Measurements from ENCODE around the gene RNF26. TPM values are rescaled to one million over a fixed set of nuclear protein-coding genes. Genes with fewer than 3 reads are reported as not detected.
A peak's percentile ranks its signal among the peaks of the same experiment; 100 is the strongest.

Gene RNF26
- total RNA-seq, 2 experiments from 2014 or later: 30.2 to 31.9 TPM

DNA sequence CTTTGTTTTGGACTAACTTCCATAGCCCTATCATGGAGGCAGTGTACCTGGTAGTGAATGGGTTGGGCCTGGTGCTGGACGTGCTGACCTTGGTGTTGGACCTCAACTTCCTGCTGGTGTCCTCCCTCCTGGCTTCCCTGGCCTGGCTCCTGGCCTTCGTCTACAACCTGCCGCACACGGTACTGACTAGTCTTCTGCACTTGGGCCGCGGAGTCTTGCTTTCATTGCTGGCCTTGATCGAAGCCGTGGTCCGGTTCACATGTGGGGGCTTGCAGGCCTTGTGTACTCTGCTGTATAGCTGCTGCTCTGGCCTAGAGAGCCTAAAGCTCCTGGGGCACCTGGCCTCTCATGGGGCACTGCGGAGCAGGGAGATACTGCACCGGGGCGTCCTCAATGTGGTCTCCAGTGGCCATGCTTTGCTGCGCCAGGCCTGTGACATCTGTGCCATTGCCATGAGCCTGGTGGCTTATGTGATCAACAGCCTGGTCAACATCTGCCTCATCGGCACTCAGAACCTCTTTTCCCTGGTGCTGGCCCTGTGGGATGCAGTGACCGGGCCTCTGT, 846 bp downstream of the RNF26 start:
- H3K27ac Mint-ChIP-seq: peak overlapping the region; percentile 99
- TF ChIP-seq CTCF (IDR thresholded peaks at IDR 0.05): no peak
- H3K4me3 Mint-ChIP-seq: peak overlapping the region; percentile 98
- CTCF ChIA-PET: interaction anchor here (0.7 to 10.9 kb wide), 4 partner anchors 12 to 166 kb away, joined by 3 to 201 read pairs (median 10); no protein-coding TSS in a partner anchor
- intact Hi-C loops (cut with micrococcal nuclease): no loop called here
- ATAC-seq (no peak), DNase-seq (no peak)
- peaks cover 10% of the 10 kb centered on the region for H3K27me3 Mint-ChIP-seq
- H3K9me3 Mint-ChIP-seq: no peaks in the 10 kb centered on the region
- peaks cover 46% of the 10 kb centered on the region for H3K4me1 Mint-ChIP-seq (ENCODE audit: low read depth)
- H3K36me3 Mint-ChIP-seq (ENCODE audit: low read depth): peaks cover 24% of the 10 kb centered on the region
- POLR2A ChIA-PET: interaction anchor here (0.8 to 3.1 kb wide), 5 partner anchors 12 to 17 kb away, joined by 3 to 11 read pairs (median 6); partner anchors contain the start of gene MCAM

DNA sequence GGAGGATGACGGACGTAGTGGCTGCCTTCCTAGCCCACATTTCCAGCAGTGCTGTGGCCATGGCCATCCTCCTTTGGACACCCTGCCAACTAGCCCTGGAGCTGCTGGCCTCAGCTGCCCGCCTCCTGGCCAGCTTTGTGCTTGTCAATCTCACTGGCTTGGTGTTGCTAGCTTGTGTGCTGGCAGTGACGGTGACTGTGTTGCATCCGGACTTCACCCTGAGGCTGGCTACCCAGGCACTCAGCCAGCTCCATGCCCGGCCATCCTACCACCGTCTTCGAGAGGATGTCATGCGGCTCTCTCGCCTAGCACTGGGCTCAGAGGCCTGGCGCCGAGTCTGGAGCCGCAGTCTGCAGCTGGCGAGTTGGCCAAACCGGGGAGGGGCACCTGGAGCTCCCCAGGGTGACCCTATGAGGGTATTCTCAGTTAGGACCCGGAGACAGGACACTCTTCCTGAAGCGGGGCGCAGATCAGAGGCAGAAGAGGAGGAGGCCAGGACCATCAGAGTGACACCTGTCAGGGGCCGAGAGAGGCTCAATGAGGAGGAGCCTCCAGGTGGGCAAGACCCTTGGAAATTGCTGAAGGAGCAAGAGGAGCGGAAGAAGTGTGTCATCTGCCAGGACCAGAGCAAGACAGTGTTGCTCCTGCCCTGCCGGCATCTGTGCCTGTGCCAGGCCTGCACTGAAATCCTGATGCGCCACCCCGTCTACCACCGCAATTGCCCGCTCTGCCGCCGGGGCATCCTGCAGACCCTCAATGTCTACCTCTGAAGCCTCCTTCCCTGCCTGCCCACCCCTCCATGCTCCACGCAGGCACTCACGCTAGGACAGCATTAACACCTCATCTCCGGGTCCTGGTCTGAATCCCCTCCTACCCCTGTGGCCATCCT, 1.6 kb downstream of the RNF26 start:
- intact Hi-C loops (cut with micrococcal nuclease): no loop called here
- Mint-ChIP-seq H3K4me3 (peak overlapping the region; percentile 98), H3K27me3 (peaks cover 13% of the 10 kb centered on the region), H3K27ac (peak overlapping the region; percentile 99), H3K36me3 (ENCODE audit: low read depth) (peaks cover 24% of the 10 kb centered on the region), H3K4me1 (ENCODE audit: low read depth) (peaks cover 48% of the 10 kb centered on the region), H3K9me3 (no peaks in the 10 kb centered on the region)
- POLR2A ChIA-PET: interaction anchor here (1.4 to 3.1 kb wide), 2 partner anchors 14 kb away, joined by 6 to 11 read pairs; no protein-coding TSS in a partner anchor
- TF ChIP-seq CTCF (IDR thresholded peaks at IDR 0.05): no peak
- DNase-seq (no peak), ATAC-seq (no peak)
- CTCF ChIA-PET: interaction anchor here (0.7 to 10.9 kb wide), 6 partner anchors 13 to 268 kb away, joined by 3 to 201 read pairs (median 3); partner anchors contain the start of gene VPS11

DNA sequence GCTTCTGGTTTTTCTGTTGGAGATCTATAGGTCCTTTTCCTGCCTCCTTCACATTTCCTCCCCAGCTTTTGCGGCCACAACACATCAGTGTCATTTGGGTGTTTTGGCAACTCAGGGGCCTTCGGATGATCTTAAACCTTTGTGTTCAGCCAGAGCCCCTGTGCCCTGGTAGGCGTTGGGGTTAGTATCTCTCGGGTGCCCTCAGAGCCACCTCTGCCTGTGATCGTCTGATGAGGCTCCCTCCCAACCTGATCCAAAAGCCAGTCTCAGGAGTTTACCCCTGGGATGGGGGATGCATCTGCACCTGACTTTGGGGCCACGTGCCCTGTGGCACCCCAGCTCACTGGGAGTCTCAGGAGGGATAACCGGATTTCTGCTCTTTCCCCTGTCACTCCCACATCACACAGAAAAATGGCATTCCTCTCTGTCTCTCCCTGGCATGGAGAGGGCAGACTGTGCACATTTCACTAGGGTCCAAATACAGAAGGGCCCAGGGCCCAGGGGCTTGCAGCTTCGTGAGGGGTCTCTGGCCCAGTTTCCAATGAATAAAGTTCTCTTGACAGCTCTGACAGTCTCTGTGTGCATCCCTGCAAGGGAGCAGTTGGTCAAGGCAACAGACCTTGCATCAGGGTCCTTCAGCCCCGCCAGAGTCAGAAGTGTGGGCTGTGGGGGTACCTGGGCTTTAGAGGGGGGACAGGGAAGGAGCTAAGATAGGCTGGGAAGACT, 2.6 kb downstream of the RNF26 start:
- peaks cover 53% of the 10 kb centered on the region for H3K4me1 Mint-ChIP-seq (ENCODE audit: low read depth)
- H3K36me3 Mint-ChIP-seq (ENCODE audit: low read depth): peaks cover 24% of the 10 kb centered on the region
- CTCF ChIA-PET: interaction anchor here (0.8 to 10.9 kb wide), 15 partner anchors 11 to 269 kb away, joined by 3 to 201 read pairs (median 17); partner anchors contain the start of genes CBL, MFRP, USP2 and VPS11
- no peak for TF ChIP-seq CTCF (IDR thresholded peaks at IDR 0.05)
- no peak overlapping the region for H3K4me3 Mint-ChIP-seq
- intact Hi-C loops (cut with micrococcal nuclease): no loop called here
- no peak for ATAC-seq
- no peak for DNase-seq
- POLR2A ChIA-PET: interaction anchor here (0.9 to 2.1 kb wide), 6 partner anchors 12 to 269 kb away, joined by 3 to 9 read pairs (median 4); partner anchors contain the start of genes NLRX1 and VPS11
- peaks cover 20% of the 10 kb centered on the region for H3K27me3 Mint-ChIP-seq
- no peaks in the 10 kb centered on the region for H3K9me3 Mint-ChIP-seq
- no peak overlapping the region for H3K27ac Mint-ChIP-seq

DNA sequence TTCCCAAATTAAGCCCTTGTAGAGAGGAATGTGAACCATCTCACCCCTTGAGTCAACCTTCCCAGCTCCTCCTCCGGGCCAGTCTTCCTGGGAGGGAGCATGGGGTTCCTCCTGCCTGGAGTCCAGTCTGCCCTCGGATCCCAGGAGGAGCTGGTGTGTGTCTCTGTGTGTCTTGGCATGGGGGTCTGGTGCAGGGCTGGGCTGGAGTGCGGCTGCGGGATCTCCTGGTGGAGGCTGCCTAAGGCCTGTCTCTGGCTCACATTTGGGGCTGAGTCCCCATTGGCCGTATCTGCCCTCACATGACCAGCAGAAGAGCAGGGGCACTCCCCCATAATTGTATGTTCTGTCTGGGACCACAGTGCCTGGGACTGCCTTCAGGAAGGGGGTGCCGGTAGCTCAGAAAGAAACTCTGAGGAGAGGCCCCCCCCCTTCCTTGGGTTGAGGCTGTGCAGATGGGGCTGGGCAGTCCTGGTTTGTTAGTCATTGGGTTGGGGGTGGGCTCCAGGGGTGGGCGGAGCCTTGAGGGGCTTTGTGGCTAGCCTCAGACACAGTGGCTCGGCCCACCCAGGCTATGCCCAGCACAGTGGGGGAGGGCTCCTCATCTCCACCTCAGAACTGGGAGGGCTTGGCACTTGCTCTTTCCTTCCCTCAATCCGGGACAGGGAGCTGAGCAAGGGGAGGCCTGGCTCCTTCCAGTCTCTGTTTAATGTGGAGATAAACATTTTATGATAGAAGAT, 3.4 kb downstream of the RNF26 start:
- DNase-seq: no peak
- Mint-ChIP-seq H3K4me3 (no peak overlapping the region), H3K27ac (no peak overlapping the region), H3K9me3 (no peaks in the 10 kb centered on the region), H3K27me3 (peaks cover 24% of the 10 kb centered on the region), H3K4me1 (ENCODE audit: low read depth) (peaks cover 51% of the 10 kb centered on the region), H3K36me3 (ENCODE audit: low read depth) (peaks cover 24% of the 10 kb centered on the region)
- intact Hi-C loops (cut with micrococcal nuclease): no loop called here
- no peak for TF ChIP-seq CTCF (IDR thresholded peaks at IDR 0.05)
- no peak for ATAC-seq
- ChIA-PET POLR2A (interaction anchor here (0.6 to 2.1 kb wide), 9 partner anchors 11 to 270 kb away, joined by 3 to 9 read pairs (median 3); partner anchors contain the start of genes NLRX1 and VPS11), CTCF (interaction anchor here (0.7 to 10.9 kb wide), 33 partner anchors 10 to 368 kb away, joined by 3 to 201 read pairs (median 5); partner anchors contain the start of genes CBL, MCAM, MFRP and USP2)
